Motor neuron (in vitro differentiated cells): ENCODE data around the gene SLC37A1. TPM values are rescaled to one million over a fixed set of nuclear protein-coding genes. Genes with fewer than 3 reads are reported as not detected.
A peak's percentile ranks its signal among the peaks of the same experiment; 100 is the strongest.

Experiments used
- ATAC-seq, 8 experiments: fragments of 200-7000 bp; cut with Tn5 transposase; replicated peaks in 6 of 8; 2 replicates each; pipeline ENCODE4 v1.8.0; 2021; ENCODE audit warnings: mild to moderate bottlenecking in 8 of 8, moderate library complexity in 8 of 8
- H3K27ac ChIP-seq, 2 donors: fragments of 250-450 bp; sonication (Bioruptor Pico); 2 replicates each; pipeline ENCODE4 v1.9.0; 2021; ENCODE audit warnings: antibody characterized with exemption in 2 of 2, mild to moderate bottlenecking in 2 of 2, moderate library complexity in 1 of 2
- H3K4me1 ChIP-seq, 2 donors: fragments of 250-450 bp; sonication (Bioruptor Pico); replicated peaks in 1 of 2; 2 replicates each; pipeline ENCODE4 v1.6.1; 2021; ENCODE audit warnings: antibody characterized with exemption in 2 of 2, mild to moderate bottlenecking in 2 of 2, moderate library complexity in 1 of 2
- H3K4me3 ChIP-seq, 5 donors: fragments of 250-450 bp; sonication (Bioruptor Pico); 2 replicates each; pipeline ENCODE4 v1.9.0; 2021; ENCODE audit warnings: antibody characterized with exemption in 5 of 5, mild to moderate bottlenecking in 5 of 5, moderate library complexity in 4 of 5
- WGBS, 10 experiments: fragments of 450-650 bp; shearing (Covaris generic); methylation state at CpG; one replicate each; pipeline ENCODE4 v1.0.0; 2022; 5-methylcytosine and 5-hydroxymethylcytosine counted together
- in situ Hi-C, 9 experiments: fragments of 400-800 bp; cut with MboI; loops; one replicate each; pipeline ENCODE4 v1.15.0; 2021; ENCODE audit warnings: low sequenced_read_pairs in 9 of 9, low pct_unique_long_range_greater_than_20kb in 2 of 9; ENCODE audit not compliant: unreplicated experiment in 9 of 9
- total RNA-seq, 8 experiments: library from RNA; unstranded; fragments of 300-600 nt; gene quantifications; 2 replicates each; pipeline versions ENCODE4 v1.2.3 to v1.2.4, GENCODE V29; 2022

SLC37A1 gene
- total RNA-seq, 8 experiments from 2014 or later = 0.71 to 49.0 (median 14.1) TPM

- Histone ChIP-seq H3K4me3 (no peak overlapping the region), H3K4me1 (peaks cover 18 to 21% of the 10 kb centered on the region in 2 donors), H3K27ac (peak overlapping the region in 1 of 2 donors; percentile 39)
- ATAC-seq = peak in 3 of 8 experiments; percentile 1 to 2 (median 2)
- WGBS, 10 experiments = 49 to 100% (median 86%) methylated on average over 2 to 13 of the region's 20 CpGs; no CpG with 5 or more reads in 2 of the 10 experiments
- in situ Hi-C loops = no loop called here
Observed at GRCh38 chr21:42571391-42572150, 57.9 kb downstream of the SLC37A1 start.

GRCh38 chr21:42572906-42573495 lies 59.3 kb downstream of the SLC37A1 start:
- ATAC-seq = no peak
- in situ Hi-C loops = no loop called here
- Histone ChIP-seq H3K4me3 (no peak overlapping the region), H3K27ac (no peak overlapping the region), H3K4me1 (peaks cover 18 to 21% of the 10 kb centered on the region in 2 donors)
- WGBS, 10 experiments = 43 to 96% (median 77%) methylated on average over 1 to 6 of the region's 12 CpGs; no CpG with 5 or more reads in 4 of the 10 experiments

DNA sequence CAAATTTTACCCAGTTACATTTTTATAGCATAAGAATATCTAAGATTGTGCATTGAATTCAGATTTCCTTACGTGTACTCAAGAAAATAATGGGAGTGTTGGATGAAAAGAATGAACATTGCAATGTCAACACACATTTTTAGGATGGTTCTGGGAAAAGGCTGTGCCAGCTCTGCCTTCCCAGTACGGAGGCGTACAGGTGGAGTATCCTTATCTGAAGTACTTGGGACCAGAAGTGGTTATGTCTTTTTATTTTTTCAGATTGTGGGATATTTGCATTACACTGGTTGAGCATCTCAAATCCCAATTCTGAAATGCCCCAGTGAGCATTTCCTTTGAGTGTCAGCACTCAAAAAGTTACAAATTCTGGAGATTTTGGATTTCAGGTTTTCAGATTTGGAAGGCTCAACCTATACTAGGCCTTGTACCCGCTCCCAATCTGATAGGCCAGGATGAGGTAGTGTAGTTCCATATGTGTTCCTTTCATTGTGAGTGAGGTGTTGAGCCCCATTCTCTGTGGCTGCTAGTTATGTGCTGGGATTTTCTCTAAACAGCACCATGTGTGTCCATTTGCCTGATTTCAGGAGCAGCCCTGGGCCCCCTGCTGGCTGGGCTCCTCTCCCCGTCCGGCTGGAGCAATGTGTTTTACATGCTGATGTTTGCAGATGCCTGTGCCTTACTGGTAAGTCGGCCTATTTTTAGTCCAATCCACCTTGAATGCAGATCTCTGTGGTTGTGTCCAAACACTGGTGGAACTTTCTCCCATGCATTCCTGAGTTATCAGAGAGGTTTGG lies 60.8 kb downstream of the SLC37A1 start:
- Histone ChIP-seq H3K4me1 (peaks cover 18 to 21% of the 10 kb centered on the region in 2 donors), H3K27ac (no peak overlapping the region), H3K4me3 (no peak overlapping the region)
- WGBS, 10 experiments = 7 to 100% (median 80%) methylated on average over 1 to 6 of the region's 7 CpGs; no CpG with 5 or more reads in 1 of the 10 experiments
- peak in 3 of 8 experiments; percentile 33 to 94 (median 88) for ATAC-seq
- in situ Hi-C loops = loop anchor here in 2 of 9 experiments (25.0 kb wide), 2 partner anchors 238 to 263 kb away; no protein-coding TSS in a partner anchor

DNA sequence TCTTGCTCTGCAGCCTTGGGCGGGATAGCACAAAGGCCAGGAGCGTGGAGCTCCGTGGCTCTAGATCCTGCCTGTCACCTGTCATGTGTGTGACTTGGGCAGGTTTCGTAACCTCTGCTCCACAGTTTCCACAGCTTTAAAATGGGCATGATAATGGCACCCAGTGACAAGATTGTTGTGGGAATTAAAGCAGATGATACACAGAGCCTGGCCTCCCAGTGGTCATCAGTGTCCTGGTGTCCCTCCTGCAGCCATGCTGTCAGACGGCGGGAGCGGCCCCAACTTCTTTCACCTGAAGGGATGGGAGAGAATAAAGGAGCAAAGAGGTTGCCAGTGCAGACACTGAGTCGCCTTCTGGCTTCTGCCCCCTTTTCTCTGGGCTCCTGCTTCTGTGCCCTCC lies 61.5 kb downstream of the SLC37A1 start:
- H3K4me1 ChIP-seq = peaks cover 18 to 21% of the 10 kb centered on the region in 2 donors
- no peak for ATAC-seq
- no peak overlapping the region for H3K4me3 ChIP-seq
- no peak overlapping the region for H3K27ac ChIP-seq
- in situ Hi-C loops = loop anchor here in 2 of 9 experiments (25.0 kb wide), 2 partner anchors 237 to 262 kb away; no protein-coding TSS in a partner anchor
- WGBS, 10 experiments = 19 to 97% (median 60%) methylated on average over 1 to 7 of the region's 8 CpGs; no CpG with 5 or more reads in 3 of the 10 experiments

DNA sequence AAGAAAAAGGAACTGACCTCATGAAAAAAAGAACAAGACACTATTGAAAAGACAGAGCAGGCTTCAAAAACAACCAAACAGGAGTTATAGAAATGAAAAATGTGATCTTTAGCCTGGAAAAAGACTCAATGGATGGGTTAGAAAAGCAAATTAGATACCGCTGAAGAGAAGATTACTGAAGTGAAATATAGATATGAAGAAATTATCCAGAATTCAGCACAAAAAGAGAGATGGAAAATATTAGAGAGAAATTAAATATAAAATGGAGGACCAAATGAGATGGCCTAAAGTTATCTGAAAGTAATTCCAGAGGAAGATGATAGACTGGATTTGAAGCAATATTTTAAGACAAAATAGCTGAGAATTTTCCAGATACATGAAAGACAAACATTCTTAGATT lies 63.0 kb downstream of the SLC37A1 start:
- H3K4me3 ChIP-seq = no peak overlapping the region
- ATAC-seq = no peak
- no peak overlapping the region for H3K27ac ChIP-seq
- peaks cover 6 to 7% of the 10 kb centered on the region in 2 donors for H3K4me1 ChIP-seq
- in situ Hi-C loops = loop anchor here in 2 of 9 experiments (25.0 kb wide), 2 partner anchors 236 to 261 kb away; no protein-coding TSS in a partner anchor
- WGBS, 10 experiments = 0 to 100% (median 91%) methylated on average over 1 of the region's 1 CpG; no CpG with 5 or more reads in 1 of the 10 experiments

- in situ Hi-C loops = loop anchor here in 2 of 9 experiments (25.0 kb wide), 2 partner anchors 234 to 259 kb away; no protein-coding TSS in a partner anchor
- Histone ChIP-seq H3K27ac (no peak overlapping the region), H3K4me1 (no peaks in the 10 kb centered on the region), H3K4me3 (no peak overlapping the region)
- WGBS, 10 experiments = 30 to 100% (median 74%) methylated on average over 1 to 8 of the region's 9 CpGs; no CpG with 5 or more reads in 4 of the 10 experiments
- ATAC-seq = no peak
Observed at GRCh38 chr21:42578034-42578433, 64.4 kb downstream of the SLC37A1 start.

- no peak overlapping the region for H3K27ac ChIP-seq
- in situ Hi-C loops = loop anchor here in 2 of 9 experiments (25.0 kb wide), 2 partner anchors 233 to 258 kb away; no protein-coding TSS in a partner anchor
- no peak overlapping the region for H3K4me3 ChIP-seq
- no peaks in the 10 kb centered on the region for H3K4me1 ChIP-seq
- 0 to 100% (median 98%) methylated on average over 1 to 9 of the region's 12 CpGs; no CpG with 5 or more reads in 5 of the 10 experiments for WGBS, 10 experiments
- no peak for ATAC-seq
Observed at GRCh38 chr21:42578761-42579415, 65.2 kb downstream of the SLC37A1 start.

GRCh38 chr21:42579456-42580075 lies 65.9 kb downstream of the SLC37A1 start:
- peak in 1 of 8 experiments; percentile 43 for ATAC-seq
- 38 to 97% (median 86%) methylated on average over 1 to 13 of the region's 22 CpGs; no CpG with 5 or more reads in 5 of the 10 experiments for WGBS, 10 experiments
- no peak overlapping the region for H3K27ac ChIP-seq
- no peak overlapping the region for H3K4me3 ChIP-seq
- no peaks in the 10 kb centered on the region for H3K4me1 ChIP-seq
- in situ Hi-C loops = loop anchor here in 2 of 9 experiments (25.0 kb wide), 2 partner anchors 233 to 258 kb away; no protein-coding TSS in a partner anchor

- ATAC-seq = no peak
- H3K4me1 ChIP-seq = no peaks in the 10 kb centered on the region
- no peak overlapping the region for H3K27ac ChIP-seq
- 40 to 100% (median 70%) methylated on average over 1 to 2 of the region's 16 CpGs; no CpG with 5 or more reads in 7 of the 10 experiments for WGBS, 10 experiments
- no peak overlapping the region for H3K4me3 ChIP-seq
- in situ Hi-C loops = loop anchor here in 2 of 9 experiments (25.0 kb wide), 2 partner anchors 232 to 257 kb away; no protein-coding TSS in a partner anchor
Observed at GRCh38 chr21:42580076-42580792, 66.6 kb downstream of the SLC37A1 start.

DNA sequence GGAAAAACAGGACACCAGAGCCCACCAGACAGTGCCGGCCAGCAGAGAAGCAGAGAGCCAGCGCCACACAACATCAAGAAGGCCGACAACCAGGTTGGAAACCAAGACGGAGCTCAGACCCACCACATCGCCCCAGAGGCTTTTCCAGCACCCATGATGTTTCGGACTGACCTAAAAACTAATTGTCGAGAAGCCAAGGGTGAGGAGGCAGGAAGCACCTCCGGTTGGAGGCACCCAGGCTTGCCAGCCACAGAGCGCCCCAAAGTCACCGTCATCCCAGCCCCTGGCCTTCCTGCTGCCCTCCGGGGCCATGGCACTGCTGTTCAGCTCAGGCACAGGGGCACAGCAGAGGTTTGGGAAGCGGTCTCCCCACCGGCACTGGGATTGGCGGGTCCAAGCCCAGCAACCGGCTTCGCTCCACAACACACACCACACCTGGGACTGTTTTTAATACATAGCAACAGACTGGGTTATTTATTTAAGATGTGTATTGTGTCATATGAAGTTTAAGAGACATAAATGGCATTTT lies 67.2 kb downstream of the SLC37A1 start:
- H3K4me1 ChIP-seq = no peaks in the 10 kb centered on the region
- ATAC-seq = no peak
- in situ Hi-C loops = loop anchor here in 2 of 9 experiments (25.0 kb wide), 2 partner anchors 231 to 256 kb away; no protein-coding TSS in a partner anchor
- H3K27ac ChIP-seq = no peak overlapping the region
- no peak overlapping the region for H3K4me3 ChIP-seq
- 0 to 100% (median 96%) methylated on average over 1 to 5 of the region's 16 CpGs; no CpG with 5 or more reads in 5 of the 10 experiments for WGBS, 10 experiments
